ENCODE measurements around the gene ADCY10.

DNA sequence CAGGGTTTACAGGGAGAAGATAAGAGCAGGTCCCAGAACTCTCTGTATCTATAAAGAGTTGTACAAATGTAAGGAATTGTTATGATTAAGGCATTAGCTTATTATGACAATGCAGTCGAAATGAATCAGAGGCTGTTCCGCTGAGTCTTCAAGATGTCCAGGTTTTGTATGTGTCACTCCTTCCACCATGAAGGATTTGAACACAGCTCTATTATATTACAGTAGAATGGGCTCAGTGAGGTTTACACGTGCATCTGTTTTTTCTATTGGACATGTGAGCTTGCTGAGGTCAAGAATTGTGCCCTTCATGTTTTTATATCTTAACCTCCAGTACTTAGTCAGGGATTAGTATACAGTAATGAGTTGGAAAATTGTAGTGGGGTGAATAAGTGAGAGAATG is 105.8 kb downstream of the ADCY10 start:
- TF ChIP-seq CTCF (IDR thresholded peaks at IDR 0.05) (no peak), POLR2A (IDR thresholded peaks at IDR 0.05) (no peak)

All from vagina (tissue), 2 donors.